ENCODE results near the gene NDUFV1.
"Not testable (repeated sequence)": the region's sequence is repeated elsewhere in the genome, so short reads cannot be mapped to it uniquely, and the experiment has no call there.

NDUFV1 gene

DNA sequence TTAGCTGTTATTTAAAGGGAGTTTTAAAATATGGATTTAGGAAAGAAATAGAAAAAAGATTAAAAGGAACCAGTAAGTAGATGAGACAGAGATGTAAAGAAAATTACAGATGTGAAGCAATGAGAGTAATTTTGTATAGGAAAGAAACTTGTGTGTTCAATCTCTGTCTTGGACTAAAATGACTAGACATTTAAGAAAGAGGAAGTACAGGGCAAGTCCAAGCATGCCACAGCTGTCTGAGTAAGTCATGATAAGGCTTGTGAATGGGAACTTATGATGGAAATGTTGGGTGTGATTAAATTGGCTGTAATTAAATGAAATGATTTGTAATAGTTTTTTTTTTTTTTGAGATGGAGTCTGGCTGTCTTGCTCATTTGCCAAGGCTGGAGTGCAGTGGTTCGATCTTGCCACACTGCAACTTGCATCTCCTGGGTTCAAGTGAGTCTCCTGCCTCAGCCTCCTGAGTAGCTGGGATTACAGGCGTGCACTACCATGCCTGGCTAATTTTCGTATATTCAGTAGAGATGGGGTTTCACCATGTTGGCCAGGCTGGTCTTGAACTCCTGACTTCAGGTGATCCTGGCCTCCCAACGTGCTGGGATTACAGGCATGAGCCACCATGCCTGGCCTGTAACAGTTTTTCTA, 49.7 kb downstream of the NDUFV1 start:
- DNase-seq (ENCODE audit: low read depth), result no peak

DNA sequence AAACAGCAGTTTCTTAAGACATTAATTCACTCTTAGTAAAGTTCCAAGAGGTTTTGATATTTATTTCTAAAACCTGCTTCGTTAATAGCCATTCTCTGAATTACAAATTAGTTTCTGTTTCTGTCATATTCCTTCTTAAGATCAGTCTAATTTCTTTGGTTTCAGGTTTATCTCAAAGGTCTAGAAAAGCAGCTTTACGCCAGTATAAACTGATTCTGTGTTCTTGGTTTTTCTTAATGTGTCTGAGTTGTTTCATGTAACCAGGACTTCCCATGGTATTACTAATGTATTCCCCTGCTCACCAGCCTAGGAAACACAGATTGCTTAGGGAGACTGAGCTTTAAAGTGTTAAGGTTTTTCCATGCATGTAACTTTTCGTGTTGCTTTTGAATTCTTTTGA, 50.6 kb downstream of the NDUFV1 start:
- no peak for DNase-seq (ENCODE audit: low read depth)

DNA sequence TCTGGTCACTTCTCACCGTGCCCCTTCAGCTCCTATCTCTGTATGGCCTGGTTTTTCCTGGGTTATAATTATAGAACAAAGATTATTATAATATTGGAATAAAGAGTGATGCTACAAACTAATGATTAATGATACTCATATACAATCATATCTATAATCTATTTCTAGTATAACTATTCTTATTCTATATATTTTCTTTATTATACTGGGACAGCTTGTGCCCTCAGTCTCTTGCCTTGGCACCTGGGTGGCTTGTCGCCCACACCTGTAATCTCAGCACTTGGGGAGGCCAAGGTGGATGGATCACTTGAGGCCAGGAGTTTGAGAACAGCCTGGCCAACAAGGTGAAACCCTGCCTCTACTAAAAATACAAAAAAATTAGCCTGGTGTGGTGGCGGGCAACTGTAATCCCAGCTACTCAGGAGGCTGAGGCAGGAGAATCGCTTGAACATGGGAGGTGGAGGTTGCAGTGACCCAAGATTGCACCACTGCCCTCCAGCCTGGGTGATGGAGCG, 53.0 kb downstream of the NDUFV1 start:
- not testable (repeated sequence) for DNase-seq (ENCODE audit: low read depth)

DNA sequence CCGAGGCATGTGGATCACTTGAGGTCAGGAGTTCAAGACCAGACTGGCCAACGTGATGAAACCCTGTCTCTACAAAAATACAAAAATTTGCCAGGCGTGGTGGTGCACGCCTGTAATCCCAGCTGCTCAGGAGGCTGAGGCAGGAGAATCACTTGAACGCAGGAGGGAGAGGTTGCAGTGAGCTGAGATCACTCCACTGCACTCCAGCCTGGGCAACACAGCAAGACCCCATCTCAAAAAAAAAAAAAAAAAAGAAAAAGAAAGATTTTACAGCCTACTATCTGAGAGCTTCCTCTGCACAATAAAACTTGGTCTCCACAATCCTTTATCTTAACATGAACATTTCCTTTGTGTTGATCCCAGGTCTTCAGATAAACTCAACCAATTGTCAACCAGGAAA, 54.0 kb downstream of the NDUFV1 start:
- not testable (repeated sequence) for DNase-seq (ENCODE audit: low read depth)
